Activated T-cell treated with anti-CD3 and anti-CD28 coated beads, Interleukin-2, amount 50 U/mL, for 48 hours (primary cell): ENCODE results near the gene OGFR.

ENCODE experiments used
- DNase-seq, 2 experiments: peaks; one replicate each; pipeline ENCODE4 v3.0.0-alpha.2; 2020

The OGFR gene, protein sequence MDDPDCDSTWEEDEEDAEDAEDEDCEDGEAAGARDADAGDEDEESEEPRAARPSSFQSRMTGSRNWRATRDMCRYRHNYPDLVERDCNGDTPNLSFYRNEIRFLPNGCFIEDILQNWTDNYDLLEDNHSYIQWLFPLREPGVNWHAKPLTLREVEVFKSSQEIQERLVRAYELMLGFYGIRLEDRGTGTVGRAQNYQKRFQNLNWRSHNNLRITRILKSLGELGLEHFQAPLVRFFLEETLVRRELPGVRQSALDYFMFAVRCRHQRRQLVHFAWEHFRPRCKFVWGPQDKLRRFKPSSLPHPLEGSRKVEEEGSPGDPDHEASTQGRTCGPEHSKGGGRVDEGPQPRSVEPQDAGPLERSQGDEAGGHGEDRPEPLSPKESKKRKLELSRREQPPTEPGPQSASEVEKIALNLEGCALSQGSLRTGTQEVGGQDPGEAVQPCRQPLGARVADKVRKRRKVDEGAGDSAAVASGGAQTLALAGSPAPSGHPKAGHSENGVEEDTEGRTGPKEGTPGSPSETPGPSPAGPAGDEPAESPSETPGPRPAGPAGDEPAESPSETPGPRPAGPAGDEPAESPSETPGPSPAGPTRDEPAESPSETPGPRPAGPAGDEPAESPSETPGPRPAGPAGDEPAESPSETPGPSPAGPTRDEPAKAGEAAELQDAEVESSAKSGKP

GRCh38 chr20:62804627-62805154 lies at the start of gene OGFR:
TSS of gene OGFR (plus strand) at chr20:62804835. CDS start at chr20:62804860, 25 bp downstream.
- peak; percentile 77 to 81 for DNase-seq

DNA sequence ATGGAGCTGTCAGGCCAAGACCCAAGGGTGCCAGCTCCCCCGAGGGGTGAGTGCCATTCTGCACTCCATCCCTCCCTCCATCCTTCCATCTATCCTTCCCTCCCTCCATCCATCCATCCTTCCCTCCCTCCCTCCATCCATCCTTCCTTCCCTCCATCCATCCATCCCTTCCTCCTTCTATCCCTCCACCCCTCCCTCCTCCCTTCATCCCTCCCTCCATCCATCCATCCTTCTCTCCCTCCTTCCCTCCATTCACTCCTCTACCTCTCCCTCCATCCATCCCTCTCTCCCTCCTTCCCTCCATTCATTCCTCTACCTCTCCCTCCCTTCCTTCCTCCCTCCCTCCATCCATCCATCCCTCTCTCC lies 49.7 kb upstream of the OGFR start:
- no peak for DNase-seq

DNA sequence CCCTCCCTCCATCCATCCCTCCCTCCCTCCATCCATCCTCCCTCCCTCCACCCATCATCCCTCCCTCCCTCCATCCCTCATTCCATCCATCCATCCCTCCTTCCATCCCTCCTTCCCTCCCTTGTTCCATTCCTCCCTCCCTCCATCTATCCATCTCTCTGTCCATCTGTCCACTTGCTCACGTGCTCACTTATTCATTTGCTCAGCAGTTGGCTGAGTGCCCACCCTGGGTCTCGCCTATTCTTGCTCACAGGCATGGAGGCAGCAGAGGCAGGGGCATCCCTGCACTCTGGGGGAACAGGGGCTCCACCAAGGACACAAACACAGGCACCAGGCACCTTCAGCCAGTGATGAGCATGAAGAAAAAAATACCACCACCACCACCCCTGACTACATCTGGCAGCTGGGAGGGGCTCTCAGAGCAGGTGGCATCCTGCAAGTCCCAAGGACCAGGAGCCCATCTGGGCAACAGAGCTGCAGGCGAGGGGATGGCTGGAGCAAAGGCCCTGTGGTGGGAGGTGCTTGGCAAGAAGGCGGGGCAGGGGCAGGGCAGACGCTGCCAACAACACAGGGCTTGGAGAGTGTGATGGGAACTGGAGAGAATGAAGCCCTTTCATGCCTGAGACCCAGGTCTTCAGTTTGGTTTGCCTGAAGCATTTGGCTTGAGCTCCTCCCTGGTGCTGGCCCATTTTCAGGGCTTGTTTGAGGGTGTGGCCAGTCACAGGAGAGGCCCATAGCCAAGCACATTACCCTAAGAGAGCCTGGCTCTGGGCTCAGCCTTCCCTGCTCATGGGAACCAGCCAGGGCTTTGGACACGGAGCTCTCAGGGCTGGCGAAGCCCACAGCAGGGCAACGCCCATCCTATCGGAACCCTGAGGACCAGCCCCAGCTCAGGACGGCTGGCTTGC lies 48.6 kb upstream of the OGFR start:
- no peak for DNase-seq

DNA sequence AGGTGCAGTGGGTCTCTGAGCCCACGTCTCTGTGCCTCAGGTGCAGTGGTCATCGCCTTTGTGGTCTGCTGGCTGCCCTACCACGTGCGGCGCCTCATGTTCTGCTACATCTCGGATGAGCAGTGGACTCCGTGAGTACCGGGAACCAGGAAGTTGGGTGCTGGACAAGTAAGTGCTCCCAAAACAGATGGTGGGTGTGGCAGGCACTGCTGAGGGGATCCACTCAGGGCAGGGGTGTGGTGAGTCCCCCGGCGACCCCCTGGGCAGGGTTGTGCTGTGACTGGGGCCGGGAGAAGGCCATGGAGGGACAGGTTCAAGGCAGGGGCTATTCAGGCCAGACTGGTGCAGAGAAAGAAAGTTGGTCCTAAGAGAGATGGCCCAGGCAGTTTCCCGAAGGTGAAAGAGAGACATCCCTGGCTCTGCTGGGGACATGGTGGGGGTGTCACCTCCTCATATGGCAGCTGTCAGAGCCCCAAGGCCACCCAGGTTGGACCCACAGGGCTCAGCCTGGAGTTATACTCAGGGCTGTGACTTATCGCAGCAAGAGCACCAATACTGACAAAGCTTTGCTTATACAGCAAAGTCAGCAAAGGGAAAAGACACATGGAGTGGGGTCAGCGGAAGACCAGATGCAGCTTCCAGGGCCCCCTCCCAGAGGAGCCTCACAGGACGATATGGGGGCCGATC lies 46.3 kb upstream of the OGFR start:
- no peak for DNase-seq

GRCh38 chr20:62759981-62760431 lies 44.6 kb upstream of the OGFR start:
- DNase-seq: no peak

DNA sequence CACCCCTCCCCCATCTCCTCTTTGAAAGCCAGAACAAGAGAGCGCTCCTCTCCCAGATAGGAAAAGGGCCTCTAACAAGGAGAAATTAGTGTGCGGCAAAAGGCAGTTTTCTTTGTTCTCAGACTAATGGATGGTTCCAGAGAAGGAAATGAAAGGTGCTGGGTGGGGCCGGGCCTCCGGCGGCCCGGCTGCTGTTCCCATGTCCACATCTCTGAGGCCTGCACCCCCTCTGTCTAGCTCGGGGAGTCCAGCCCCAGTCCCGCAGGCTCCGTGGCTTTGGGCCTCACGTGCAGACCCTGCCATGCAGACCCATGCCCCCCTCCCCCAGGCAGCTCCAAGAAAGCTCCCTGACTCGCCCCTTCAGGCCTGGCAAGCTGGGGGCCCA lies 44.2 kb upstream of the OGFR start:
- no peak for DNase-seq

- DNase-seq: no peak
Measured at GRCh38 chr20:62760856-62761758, 43.5 kb upstream of the OGFR start.

DNA sequence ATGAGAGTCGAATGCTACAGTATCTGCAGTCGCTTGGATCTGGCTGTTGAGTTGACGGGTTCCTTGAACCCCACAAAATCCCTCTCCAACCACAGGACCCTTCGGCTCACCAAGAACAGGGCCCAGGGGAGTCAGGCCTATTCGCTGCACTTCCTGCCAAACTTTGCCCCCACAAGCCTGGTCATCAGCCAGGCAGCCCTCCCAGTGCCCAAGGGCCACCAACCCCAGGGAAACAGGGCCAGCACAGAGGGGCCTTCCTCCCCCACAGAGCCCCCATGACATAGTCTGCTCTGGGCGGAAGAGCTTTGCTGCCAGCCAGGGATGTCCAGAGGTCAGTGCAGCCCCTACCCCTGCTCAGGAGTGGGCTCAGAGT lies 42.9 kb upstream of the OGFR start:
- no peak for DNase-seq

DNA sequence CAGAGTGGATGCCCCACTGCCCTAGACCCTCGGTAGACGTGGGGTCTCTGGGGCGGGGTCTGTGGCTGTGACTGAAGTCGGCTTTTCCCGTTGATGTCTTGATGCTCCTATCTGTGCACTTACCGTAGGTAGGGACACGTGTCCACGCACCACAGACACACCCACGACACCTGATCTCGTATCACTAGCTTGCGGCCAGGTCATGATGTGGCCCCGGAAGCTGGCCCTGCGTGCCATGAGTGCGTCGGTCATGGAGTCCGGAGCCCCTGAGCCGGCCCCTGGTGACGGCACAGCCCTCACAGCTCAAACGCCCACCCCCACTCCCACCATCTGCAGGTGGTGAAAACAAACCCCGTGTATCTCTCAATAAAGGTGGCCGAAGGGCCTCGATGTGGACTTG lies 42.3 kb upstream of the OGFR start:
- no peak for DNase-seq

DNA sequence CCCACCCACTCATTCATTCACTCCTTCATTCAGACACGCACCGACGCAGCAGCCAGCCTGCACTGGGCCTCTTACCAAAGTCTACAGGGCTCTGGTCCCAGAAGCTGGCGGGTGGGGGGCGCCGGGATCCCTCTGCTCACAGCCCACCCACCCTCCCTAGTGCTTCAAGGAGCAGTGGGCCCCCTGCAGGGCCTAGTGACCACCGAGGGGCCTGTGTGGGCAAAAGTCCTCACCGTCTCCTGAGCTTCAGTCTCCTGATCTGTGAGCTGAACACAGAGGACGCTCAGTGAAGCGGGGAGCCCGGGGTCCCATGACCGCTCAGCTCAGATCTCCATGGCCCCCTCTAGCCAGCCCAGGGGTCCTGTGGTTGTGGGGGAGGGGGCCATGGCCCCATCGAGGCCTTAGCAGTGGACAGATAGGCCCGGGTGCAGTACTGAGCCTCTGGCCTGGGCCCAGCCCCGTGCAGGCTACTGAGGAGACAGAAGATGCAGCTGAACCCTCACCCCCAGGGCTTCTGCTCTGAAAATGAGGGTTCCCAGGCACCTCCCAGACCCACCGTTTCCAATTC lies 41.8 kb upstream of the OGFR start:
- no peak for DNase-seq

DNA sequence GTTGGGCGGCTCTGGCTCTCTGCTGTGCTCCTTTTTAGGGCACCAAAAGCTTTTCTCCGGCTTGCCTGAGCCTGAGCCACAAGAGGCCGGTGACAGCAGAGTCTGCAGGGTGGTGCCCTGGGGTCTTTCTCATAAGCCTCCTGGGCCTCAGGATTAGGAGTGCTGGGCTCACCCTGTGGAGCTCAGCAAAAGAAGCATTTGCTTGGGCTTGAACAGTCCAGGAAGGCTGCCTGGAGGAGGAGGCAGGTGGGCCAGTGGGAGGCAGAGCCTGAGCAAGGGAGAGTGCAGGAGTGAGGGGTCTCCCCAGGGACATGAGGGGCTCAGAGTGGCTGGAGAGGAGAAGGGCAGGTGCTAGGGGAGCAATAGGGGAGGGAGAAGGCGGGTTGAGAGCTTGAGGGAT lies 41.2 kb upstream of the OGFR start:
- no peak for DNase-seq

DNA sequence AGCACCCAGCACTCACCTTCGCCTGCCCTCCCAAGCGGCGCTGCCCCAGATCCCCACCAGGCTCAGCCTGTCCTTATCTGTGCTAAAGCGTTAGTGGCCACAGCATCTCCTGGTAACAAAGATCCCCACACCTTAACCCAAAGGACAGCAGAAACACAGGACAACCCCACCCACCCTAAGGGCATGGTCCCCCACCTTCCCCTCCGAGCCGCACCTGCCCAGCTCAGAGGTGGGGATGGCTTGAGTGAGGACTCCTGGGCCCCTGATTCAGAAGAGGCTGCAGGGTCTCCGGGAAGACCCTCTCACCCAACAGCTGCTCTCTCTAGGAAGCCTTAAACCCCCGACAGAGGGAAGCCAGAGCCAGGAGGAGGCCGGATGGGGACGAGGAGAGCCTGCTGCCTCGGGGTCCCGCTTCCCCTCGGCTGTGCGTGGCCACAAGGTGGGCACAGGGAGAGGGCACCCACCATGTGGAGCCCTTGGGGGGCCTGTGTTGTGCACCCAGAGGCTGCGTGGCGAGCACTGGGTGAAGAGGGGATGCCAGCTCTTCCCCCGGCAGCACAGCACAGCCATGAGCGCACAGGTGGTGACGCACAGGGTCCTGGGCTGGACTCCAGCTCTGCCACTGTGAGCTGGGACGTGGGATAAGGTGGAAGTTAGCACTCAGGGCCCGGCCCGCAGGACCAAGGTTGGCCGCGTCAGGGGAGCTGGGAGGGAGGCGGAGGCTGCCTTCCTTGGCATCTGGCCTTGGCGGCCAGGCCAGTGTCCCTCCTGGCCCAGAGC lies 40.3 kb upstream of the OGFR start:
- DNase-seq: no peak

DNA sequence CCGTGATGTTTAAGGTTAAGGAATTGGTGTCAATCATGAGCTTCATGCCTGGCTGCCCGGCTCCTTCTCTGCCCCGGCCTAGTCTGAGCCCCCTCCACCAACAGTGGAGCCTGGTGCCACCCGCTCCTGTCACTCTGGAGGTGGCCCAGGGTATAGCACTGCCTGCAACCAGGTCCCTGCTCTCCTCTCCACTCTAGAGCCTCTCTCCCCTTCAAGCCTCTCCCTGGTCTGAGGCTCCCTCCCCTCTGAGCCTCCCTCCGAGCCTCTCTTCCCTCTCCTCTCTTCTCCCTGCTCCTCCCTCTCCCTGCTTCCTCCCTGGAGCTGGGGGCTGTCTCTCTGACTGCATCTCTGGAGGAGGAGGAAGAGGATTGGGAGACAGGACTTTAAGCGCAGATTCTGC lies 39.6 kb upstream of the OGFR start:
- DNase-seq: no peak

DNA sequence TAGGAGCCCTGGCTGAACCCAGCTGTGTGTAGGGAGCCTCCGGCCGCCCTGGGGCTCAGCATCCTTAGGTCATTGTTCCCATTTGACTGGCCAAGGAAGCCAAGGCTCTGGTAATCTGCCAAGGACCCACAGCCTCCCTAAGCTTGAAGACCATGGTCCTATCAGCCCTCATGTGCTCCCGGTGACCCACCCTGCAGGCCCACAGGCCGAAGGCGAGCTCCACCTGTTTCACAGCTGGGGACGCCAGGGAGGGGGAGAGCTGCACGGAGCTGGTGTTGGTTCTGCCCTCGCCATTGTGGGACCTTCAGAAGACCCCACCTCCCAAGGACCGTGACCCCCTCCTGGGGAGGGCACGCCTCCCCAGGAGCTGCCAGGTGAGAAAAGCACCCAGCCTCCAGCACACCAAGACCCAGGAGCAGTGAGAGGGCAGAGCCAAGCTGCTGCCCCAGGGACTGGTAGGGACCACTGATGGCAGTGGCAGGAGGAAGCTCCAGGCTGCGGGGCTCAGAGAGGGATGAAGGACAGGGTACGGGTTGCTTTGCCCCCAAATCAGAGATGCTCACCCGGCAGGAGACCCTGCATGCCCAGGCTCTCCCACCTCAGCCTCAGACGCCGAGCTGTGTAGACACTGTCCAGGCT lies 39.1 kb upstream of the OGFR start:
- DNase-seq: no peak

DNA sequence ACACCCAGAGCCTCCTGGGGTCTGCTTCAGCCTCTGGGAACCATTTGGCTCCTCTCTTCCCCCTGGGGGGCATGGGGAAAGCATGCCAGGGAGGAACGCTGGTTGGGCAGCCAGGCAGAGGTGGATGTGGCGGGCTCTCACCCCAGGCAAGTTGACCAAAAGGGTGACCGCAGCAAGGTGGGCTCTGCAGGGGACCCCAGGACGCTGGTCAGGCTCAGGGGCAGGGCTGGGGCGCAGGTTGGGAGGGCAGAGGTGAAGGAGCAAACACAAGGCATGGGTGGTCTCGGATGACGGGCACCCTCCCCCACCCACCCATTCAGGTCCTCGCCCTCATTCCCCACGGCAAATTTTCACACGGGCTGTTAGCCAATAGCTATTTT lies 38.6 kb upstream of the OGFR start:
- DNase-seq: no peak

DNA sequence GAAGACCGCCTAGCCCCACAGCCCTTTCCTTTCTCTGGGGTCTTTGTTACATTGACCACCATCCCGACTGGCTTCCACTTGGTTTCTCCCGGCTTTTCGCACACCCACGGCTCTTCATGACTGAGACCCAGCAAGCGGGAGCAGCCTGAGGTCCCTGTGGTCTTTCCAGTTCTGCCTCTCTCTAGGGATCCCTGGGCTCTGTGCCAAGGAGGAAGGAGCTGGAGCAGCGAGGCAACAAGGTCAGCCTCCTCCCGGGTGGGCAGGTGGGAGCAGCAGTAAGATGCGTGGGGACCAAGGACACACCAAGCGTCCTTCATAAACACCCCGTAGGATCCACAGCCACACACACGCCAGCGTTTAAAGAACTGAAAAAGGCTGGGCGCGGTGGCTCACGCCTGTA lies 37.9 kb upstream of the OGFR start:
- no peak for DNase-seq

DNA sequence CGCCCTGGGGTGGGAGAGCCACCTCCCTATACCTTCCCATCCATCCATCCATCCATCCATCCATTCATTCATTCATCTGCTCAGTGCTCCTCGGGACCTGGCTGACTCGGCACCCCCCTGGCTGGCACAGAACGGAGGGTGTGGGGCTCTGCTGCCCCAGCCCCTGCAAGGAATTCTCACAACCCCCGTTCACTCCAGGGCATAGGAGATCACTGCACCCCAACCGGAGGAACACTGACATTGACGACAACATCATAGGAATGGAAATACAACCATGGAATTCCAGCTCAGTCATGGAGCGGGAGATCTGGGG lies 36.4 kb upstream of the OGFR start:
- no peak for DNase-seq

DNA sequence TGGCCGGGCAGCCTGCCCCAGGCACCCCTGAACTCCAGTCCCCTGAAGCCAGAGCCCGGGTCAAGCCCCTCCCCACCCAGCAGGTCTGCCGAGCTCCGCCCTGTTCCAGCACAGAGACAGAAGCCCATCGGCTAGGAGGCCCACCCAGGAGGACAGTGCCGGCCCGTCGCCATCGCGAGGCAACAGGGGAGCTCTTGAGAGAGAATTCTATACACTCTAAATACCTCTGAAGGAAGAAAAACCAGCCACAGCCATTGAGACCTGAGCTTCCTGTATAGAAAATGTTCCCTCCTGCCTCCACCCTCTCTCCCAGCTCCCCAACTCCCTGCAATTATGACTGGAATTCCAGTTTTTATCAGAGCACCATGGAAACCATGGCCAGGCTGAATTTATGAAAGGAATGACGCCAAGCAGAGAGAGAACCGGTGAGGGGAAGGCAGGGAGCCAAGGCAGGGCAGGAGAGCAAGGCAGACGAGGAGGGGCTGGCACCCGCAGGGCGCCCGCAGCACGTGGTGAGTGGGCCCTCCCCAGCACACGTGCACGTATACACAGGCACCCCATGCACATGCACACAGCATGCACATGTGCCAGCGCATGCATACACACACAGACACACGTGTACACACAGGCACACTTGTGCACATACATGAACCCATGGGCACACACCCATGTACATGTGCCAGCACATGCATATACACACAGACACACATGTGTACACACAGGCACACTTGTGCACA lies 35.9 kb upstream of the OGFR start:
- DNase-seq: no peak

DNA sequence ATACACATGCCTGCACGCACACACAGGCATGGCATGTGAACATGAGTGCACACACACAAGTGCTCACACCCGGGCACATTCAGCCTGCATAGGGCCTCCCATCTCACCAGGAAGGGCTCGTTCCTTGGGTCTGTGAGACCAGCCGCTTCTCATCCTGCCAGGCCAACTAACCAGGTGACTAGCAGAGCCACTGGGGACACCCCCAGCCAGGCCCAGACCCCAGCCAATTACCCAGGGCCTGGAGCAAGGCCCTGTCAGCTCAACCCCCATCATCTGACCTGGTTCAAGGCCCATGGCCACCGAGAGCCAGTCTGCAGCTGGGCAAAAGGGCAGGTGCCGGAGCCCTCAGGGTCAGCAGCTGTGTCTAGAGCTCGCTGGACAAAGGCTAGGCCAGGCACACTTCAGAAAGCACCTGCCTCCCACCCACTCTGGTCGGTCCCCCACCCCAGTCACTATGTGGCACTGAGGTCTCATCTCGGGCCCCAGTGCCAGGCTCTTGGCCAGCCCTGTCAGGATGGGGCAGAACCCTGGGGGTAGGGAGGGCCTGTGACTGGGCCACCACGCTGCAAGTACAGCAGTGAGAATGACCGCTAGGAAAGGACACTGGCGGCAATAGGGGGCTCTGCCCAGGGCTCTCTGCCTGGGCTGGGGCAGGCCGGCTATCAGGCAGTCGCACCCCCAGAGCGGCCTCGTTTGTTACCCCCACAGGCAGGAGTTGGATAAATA lies 35.1 kb upstream of the OGFR start:
- DNase-seq: no peak
